ENCODE measurements around the gene SLC8B1. TPM values are rescaled to one million over a fixed set of nuclear protein-coding genes. Genes with fewer than 3 reads are reported as not detected.

The SLC8B1 gene
- total RNA-seq, 1 experiment from 2014 or later: 12.8 TPM

DNA sequence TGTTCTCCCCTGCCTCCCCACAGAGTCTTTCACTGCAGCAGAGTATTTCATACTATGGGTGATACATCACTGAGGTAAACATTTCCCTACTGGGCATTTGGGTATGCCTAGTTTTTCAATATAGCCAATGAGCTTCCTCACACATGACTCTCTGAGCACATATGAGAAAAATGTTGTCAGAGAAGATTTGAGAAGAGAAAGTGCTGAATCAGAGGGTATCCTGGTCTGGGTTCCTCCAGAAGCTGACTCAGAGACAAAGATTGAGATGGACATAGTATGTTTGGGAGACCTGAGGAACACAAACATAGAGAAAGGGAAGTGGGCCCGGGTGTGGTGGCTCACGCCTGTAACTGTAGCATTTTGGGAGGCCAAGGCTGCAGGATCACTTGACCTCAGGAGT is 12.6 kb downstream of the SLC8B1 start:
- DNase-seq (ENCODE audit: low read depth): peak; percentile 73

- no peak for DNase-seq (ENCODE audit: low read depth)
These were observed 14.5 kb downstream of the SLC8B1 start for GRCh38 chr12:113320401-113320800.

DNA sequence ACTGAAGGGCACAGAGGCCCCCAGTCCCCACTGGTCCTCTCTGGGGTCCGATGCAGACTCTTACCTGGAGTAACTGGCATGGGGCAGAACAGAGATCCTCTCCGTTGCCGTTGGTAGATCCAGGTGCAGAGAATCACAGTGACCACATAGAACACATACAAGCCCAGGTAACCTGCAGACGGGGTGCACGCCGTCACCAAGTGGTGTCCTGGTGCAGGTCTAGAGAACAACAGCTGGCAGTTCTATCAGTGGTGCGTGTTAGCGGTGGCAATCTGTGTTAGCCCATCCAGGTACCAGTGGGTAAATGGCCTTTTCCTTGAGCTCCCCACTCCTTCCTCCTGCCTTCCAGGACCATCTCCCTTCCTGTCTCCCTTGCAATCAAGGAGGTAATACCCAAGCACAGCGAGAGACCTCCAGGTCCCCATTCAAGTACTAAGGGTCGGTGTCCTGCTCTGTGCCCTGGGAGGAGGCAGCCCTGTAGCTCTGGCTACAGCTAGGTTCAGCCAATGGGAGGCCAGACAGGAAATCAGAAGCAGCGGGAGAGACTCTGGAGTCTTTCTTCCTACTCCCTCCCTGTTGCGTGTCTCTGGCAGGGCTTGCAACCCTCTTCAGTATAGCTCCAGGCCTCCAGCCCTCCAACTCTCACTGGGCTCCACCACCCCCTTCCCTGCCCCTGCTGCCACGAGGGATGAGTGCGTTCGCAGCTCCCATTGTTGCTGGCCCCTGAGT is 15.8 kb downstream of the SLC8B1 start:
- DNase-seq (ENCODE audit: low read depth): no peak

GRCh38 chr12:113318046-113318656 is 16.8 kb downstream of the SLC8B1 start:
- DNase-seq (ENCODE audit: low read depth): no peak

DNA sequence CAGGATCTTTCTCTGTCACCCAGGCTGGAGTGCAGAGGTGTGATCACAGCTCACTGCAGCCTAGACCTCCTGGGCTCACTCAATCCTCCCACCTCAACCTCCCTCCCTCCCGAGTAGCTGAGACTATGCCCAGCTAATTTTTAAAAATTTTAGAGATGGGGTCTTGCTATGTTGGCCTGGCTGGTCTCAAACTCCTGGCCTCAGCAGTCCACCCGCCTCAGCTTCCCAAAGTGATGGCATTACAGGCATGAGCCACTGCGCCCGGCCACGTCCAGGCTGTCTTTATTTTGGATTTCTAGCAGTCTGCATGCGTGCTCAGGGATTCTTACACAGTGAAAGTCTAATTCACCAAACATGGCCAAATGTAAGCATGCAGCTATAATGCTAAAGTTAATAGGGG is 17.8 kb downstream of the SLC8B1 start:
- DNase-seq (ENCODE audit: low read depth): no peak

GRCh38 chr12:113316155-113316554 is 18.8 kb downstream of the SLC8B1 start:
- no peak for DNase-seq (ENCODE audit: low read depth)

- DNase-seq (ENCODE audit: low read depth): no peak
These were observed 19.6 kb downstream of the SLC8B1 start for GRCh38 chr12:113315358-113315757.

DNA sequence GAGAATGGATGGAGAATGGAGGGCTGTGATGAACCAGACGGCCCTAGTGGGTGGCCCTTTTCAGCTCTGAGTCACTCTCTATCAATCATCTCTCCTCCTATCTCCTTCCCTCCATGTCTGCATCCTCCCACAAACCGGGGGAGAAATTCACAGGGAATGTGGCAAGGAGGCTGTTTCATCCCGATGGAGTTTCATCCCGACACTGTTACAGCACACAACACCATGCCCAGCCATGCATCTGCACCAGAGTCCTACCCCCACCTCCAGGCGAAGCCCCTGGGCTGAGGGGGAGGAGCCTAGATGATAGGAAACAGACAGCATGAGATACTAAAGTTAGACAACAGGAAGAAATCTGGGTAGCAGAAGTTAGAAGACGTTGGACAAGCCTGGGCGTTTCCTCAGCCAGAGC is 20.8 kb downstream of the SLC8B1 start:
- DNase-seq (ENCODE audit: low read depth): no peak

- DNase-seq (ENCODE audit: low read depth): no peak
These were observed 24.4 kb downstream of the SLC8B1 start for GRCh38 chr12:113310489-113310888.

DNA sequence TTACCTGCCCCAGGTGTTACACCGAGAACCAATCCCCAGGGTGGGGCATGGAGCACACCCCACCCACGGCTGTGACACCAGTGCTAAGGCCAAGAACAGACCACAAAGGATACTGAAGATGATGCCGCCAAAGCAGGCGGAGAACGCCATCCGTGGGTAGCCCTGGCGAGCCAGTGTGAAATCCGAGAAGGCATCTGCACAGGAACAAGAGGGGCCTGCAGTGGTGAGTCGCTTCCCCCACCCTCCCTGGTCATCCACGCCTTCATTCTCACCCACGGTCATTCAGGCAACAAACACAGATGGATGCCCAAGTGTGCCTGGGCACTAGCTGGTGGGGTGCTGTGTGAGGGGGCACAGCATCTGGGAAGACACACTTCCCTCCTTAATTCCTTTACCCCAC is 28.5 kb downstream of the SLC8B1 start:
- no peak for DNase-seq (ENCODE audit: low read depth)

DNA sequence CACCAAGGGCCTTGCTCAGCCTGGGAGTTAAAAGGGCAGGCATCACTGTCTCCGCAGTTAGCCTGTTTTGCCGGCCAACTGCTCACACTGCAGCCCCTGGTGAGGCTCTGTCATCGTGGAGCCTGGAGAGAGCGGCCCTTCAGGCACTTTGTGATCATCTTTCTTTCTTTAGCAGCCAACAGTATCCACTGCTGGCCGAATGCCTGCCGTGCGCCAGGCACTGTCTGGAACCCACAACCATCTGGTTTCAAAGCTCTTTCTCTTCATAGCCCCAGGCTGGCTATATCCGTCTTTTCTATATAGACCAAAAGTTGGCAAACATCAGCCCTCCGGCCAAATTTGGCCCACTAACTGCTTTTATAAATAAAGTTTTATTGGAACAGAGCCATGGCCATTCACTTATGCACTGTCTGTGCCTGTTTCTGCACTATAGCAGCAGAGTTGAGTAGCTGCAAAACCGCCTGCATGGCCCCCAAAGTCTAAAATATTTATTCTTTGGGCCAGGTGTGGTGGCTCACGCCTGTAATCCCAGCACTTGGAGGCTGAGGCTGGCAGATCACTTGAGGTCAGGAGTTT is 29.5 kb downstream of the SLC8B1 start:
- no peak for DNase-seq (ENCODE audit: low read depth)

DNA sequence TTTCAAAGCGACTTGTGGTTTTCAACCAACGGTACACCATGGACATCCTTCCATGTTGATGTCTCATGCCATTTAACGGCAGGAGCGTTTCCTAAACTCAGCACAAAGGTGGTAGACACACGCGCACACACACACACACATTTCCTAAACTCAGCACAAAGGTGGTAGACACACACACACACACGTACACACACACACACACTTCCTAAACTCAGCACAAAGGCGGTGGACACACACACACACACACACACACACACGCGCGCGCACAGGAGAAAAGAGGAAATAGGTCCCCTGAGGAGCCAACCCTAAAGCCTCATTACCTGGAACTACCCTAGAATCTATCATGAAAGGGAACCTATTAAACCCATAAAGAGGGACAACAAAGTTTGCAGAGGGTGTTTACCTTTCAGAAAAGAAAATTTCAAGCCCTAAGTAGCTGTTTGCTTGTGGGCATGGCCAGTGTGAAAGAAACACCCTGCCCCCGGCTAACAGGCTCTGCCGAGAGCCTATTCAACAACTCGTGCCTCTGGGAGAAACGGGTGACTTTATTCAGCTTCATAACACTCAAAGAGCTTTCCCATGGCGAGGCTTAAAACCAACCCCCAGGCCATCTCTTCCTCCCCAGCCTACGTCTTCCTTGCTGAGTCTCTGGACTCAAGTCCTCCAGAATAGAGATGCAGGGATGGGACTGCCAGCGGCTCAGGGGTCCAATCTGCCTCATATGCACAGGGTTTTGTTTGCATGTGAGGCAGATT is 31.8 kb downstream of the SLC8B1 start:
- DNase-seq (ENCODE audit: low read depth): no peak

- DNase-seq (ENCODE audit: low read depth): no peak
These were observed 32.4 kb downstream of the SLC8B1 start for GRCh38 chr12:113302466-113302865.

- no peak for DNase-seq (ENCODE audit: low read depth)
These were observed 33.1 kb downstream of the SLC8B1 start for GRCh38 chr12:113301811-113302210.

- DNase-seq (ENCODE audit: low read depth): peak; percentile 94
These were observed 35.2 kb downstream of the SLC8B1 start for GRCh38 chr12:113299619-113300237.

- peak; percentile 14 for DNase-seq (ENCODE audit: low read depth)
These were observed 35.9 kb downstream of the SLC8B1 start for GRCh38 chr12:113298861-113299545.

DNA sequence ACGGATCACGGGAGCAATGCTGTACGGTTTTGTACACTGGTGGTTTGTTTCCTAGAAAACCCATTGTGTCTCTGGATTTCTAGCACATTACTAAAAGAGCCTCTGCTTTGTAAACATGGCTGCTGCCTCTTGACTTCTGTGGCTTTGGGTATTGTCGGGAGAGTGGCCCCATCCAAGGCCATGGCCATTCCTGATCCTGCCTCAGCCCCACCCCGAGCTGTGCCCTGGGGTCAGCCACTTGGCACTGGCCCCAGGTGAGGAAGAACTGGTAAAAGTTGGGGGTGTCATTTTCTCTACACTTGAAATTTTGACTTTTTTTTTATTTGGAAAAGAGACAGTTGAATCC is 36.5 kb downstream of the SLC8B1 start:
- no peak for DNase-seq (ENCODE audit: low read depth)

- DNase-seq (ENCODE audit: low read depth): no peak
These were observed 37.1 kb downstream of the SLC8B1 start for GRCh38 chr12:113297621-113298471.

GRCh38 chr12:113297214-113297587 is 37.7 kb downstream of the SLC8B1 start:
- DNase-seq (ENCODE audit: low read depth): no peak

GRCh38 chr12:113296557-113297213 is 38.2 kb downstream of the SLC8B1 start:
- no peak for DNase-seq (ENCODE audit: low read depth)

Data from M059J (cell line).